Central memory CD4-positive, alpha-beta T cell (primary cell): Measurements from ENCODE around the gene RAB4A.

Experiments
- DNase-seq: peaks from one replicate; pipeline ENCODE4 v3.0.0; 2022

The RAB4A gene

GRCh38 chr1:229341774-229342655, 71.1 kb downstream of the RAB4A start:
- peak; percentile 83 for DNase-seq

GRCh38 chr1:229342656-229343569, 72.0 kb downstream of the RAB4A start, which contains the start of gene CCSAP:
TSS of gene CCSAP (minus strand) at chr1:229343047. CDS start at chr1:229342465, 582 bp downstream.
- DNase-seq = peak; percentile 67

GRCh38 chr1:229344139-229344538, 73.2 kb downstream of the RAB4A start:
- no peak for DNase-seq

GRCh38 chr1:229344937-229345684, 74.2 kb downstream of the RAB4A start:
- no peak for DNase-seq

GRCh38 chr1:229347528-229347927, 76.6 kb downstream of the RAB4A start:
- DNase-seq = no peak

- no peak for DNase-seq
These were observed 78.8 kb downstream of the RAB4A start for GRCh38 chr1:229349463-229350385.

- DNase-seq = no peak
These were observed 82.1 kb downstream of the RAB4A start for GRCh38 chr1:229352975-229353374.

GRCh38 chr1:229354226-229354625, 83.3 kb downstream of the RAB4A start:
- DNase-seq = no peak
